ENCODE results near the gene CNN2.

CNN2 gene

GRCh38 chr19:996051-996838 lies 30.2 kb upstream of the CNN2 start:
- peak; percentile 81 for DNase-seq

DNA sequence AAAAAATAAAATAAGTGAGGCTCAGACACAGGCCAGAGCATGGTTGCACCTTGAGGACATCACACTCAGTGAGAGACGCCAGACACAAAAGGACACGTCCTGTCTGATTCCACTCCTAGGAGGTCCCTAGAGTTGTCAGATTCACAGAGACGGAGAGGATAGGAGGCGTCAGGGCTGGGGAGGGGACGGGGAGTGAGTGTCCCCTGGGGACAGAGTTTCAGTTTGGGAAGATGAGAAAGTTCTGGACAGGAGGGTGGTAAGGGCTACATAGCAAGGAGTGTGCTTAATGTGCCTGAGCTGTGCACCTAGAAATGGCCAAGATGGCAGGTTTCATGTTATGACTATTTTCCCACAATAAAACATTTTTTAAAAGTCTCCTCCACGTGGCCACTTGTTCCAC lies 28.3 kb upstream of the CNN2 start:
- no peak for DNase-seq

DNA sequence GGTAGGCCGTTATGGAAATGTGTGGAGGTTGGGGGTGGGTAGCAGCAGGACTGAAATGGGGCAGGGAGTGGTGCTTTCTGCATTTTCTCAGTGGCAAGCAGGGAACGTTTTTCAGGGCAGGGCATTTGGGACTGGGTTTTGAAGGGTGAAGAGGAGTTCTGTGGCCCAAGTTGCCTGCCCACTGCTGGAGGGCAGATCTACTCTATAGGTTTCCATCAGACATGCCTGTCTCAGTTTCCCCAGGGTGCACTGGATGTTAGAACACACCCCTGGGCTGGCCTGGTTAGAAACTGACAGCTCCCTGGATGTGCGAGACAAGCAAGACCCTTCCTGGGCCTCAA lies 27.1 kb upstream of the CNN2 start:
- DNase-seq, result no peak

GRCh38 chr19:1000095-1000494 lies 26.3 kb upstream of the CNN2 start, which contains the start of gene GRIN3B:
Gene GRIN3B, plus strand, starts transcription at chr19:1000419. Its CDS starts 19 bp downstream, at chr19:1000438.
- peak; percentile 53 for DNase-seq

DNA sequence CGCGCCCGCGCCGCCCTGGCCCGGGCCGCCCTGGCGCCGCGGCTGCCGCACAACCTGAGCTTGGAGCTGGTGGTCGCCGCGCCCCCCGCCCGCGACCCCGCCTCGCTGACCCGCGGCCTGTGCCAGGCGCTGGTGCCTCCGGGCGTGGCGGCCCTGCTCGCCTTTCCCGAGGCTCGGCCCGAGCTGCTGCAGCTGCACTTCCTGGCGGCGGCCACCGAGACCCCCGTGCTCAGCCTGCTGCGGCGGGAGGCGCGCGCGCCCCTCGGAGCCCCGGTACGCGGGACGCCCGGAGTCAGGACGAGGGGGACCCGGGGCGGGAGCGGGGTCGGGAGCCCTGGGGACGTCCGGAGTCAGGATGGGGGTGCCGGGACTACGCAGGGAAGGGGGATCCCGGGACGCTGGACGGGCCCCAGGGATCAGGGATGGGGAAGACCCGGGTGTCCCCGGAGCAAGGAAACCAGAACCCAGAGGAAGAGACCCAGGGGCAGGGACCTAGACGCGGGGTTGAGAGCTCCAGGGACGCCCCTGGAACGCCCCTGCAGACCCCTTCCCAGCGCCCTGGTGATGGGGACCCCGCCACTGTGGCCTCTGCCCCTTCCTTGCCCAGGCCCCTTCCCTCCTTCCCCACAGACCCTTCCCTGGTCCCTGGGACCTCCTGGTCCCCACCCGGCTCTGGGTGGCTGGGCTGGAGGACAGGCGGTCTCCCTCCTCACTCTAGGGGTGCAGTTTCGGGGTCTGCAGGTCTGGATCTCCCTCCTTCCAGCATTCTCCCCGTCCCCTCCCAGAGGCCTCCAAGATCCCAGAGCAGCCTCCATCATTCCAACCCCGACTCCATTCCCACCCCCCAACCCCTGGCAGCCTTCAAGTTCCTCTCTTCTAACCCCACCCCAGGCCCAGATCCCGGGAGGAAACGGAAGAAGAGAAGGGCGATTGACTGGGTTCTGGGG lies 25.5 kb upstream of the CNN2 start:
- no peak for DNase-seq

DNA sequence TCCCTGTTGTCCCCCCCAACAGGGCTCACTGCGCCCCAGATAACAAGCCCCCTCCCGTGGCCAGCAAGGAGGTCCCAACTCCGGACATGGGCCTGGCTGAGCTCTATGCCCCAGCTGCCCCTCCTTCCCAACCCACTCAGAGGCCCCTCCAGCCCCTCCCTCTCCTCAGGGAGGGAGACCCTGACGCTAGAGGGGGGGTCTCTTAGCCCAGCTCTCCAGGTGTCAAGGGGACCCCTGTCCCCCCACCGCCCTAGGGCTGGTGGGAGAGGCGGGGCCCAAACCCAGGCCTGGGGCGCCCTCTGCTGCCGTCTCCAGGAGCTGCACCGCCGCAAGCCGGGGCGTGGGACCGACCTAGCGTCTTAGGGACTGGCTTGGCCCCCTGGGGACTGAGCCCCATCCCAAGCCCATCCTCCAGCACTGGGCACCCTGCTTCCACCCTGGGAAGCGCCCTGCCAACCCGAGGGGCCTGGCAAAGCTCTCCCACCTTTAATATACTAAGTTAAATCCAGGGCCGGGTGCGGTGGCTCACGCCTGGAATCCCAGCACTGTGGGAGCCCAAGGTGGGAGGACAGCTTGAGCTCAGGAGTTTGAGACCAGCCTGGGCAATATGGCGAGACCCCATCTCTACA lies 24.8 kb upstream of the CNN2 start:
- DNase-seq, result peak; percentile 71

GRCh38 chr19:1002600-1002999 lies 23.8 kb upstream of the CNN2 start:
- no peak for DNase-seq

GRCh38 chr19:1003283-1003682 lies 23.1 kb upstream of the CNN2 start:
- no peak for DNase-seq

GRCh38 chr19:1004204-1004802 lies 22.1 kb upstream of the CNN2 start:
- no peak for DNase-seq

DNA sequence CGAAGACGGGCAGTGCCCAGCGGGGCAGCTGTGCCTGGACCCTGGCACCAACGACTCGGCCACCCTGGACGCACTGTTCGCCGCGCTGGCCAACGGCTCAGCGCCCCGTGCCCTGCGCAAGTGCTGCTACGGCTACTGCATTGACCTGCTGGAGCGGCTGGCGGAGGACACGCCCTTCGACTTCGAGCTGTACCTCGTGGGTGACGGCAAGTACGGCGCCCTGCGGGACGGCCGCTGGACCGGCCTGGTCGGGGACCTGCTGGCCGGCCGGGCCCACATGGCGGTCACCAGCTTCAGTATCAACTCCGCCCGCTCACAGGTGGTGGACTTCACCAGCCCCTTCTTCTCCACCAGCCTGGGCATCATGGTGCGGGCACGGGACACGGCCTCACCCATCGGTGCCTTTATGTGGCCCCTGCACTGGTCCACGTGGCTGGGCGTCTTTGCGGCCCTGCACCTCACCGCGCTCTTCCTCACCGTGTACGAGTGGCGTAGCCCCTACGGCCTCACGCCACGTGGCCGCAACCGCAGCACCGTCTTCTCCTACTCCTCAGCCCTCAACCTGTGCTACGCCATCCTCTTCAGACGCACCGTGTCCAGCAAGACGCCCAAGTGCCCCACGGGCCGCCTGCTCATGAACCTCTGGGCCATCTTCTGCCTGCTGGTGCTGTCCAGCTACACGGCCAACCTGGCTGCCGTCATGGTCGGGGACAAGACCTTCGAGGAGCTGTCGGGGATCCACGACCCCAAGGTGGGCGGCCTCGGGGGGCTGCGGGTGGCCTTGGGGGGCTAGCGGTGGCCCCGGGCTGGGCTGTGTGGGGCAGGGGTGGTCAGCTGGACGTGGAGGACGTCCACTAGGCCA lies 21.4 kb upstream of the CNN2 start:
- no peak for DNase-seq

- no peak for DNase-seq
These were observed 19.6 kb upstream of the CNN2 start for GRCh38 chr19:1006711-1007398.

DNA sequence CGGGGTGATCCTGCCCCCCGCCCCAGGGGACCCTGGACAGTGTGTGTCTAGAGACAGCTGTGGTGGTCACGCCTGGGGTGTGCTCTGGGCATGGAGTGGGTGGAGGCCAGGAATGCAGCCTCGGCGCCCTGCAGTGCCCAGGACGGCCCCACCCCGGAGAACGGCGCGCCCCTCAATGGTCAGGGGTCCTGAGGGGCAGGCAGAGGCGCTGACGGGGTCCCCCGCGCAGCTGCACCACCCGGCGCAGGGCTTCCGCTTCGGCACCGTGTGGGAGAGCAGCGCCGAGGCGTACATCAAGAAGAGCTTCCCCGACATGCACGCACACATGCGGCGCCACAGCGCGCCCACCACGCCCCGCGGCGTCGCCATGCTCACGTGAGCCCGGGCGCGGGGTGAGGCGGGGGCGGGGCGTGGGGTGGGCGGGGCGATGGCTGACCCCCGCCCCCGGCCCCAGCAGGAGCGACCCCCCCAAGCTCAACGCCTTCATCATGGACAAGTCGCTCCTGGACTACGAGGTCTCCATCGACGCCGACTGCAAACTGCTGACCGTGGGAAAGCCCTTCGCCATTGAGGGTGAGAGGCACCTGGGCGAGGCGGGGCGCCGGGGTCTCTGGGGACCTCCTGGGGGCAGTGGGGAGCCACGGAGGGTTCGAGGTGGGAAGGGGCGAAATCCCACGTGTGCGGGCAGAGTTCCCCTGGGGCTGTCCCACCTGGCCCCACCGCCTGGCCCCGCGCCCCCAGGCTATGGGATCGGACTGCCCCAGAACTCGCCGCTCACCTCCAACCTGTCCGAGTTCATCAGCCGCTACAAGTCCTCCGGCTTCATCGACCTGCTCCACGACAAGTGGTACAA lies 18.8 kb upstream of the CNN2 start:
- DNase-seq, result no peak

DNA sequence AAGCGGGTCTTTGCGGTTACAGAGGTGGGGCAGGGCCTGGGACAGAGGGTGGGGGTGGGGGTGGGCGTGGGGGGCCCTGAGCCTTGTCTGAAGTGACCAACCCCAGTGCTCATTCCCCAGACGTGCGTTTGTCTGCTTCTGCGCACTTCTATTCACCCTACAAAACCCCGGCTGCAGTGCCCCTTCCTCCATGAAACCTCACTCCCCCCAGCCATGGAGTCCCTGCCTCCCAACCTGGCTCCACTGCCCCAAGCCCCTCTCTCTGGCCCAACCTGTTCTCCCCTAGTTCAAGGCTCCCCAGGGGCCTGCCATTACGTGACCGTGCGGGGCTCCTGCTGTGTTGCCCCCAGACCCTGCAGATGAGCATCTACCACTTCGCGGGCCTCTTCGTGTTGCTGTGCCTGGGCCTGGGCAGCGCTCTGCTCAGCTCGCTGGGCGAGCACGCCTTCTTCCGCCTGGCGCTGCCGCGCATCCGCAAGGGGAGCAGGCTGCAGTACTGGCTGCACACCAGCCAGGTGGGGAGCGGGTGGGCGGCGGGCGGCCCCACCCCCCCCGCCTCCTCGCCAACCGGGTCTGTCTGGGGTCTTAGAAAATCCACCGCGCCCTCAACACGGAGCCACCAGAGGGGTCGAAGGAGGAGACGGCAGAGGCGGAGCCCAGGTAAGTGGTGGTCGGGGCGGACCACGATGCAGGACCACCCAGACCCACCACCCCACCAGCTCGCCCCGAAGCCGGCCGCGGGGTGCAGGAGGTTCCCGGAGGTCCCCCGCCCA lies 18.0 kb upstream of the CNN2 start:
- DNase-seq, result no peak

- no peak for DNase-seq
These were observed 17.1 kb upstream of the CNN2 start for GRCh38 chr19:1009041-1009980.

GRCh38 chr19:1009981-1010538 lies 16.3 kb upstream of the CNN2 start:
- DNase-seq, result no peak

- no peak for DNase-seq
These were observed 15.6 kb upstream of the CNN2 start for GRCh38 chr19:1010586-1011510.

- no peak for DNase-seq
These were observed 14.5 kb upstream of the CNN2 start for GRCh38 chr19:1011831-1012333.
